Stomach smooth muscle (tissue), 2 donors: Measurements from ENCODE around the gene C2CD2.

ENCODE experiments used
- H3K27ac ChIP-seq: one replicate; pipeline ENCODE4 v1.7.0; 2013; ENCODE audit warnings: mild to moderate bottlenecking, low read length, inconsistent platforms
- H3K27me3 ChIP-seq, 2 donors: one replicate each; pipeline ENCODE4 v1.7.0; 2013; ENCODE audit warnings: low read length in 2 of 2; ENCODE audit not compliant: insufficient read depth in 2 of 2, control insufficient read depth in 1 of 2
- H3K36me3 ChIP-seq, 2 donors: one replicate each; pipeline ENCODE4 v1.7.0; 2013; ENCODE audit warnings: low read length in 2 of 2; ENCODE audit not compliant: control insufficient read depth in 2 of 2, insufficient read depth in 2 of 2
- H3K4me1 ChIP-seq: one replicate; pipeline ENCODE4 v1.7.0; 2013; ENCODE audit warnings: low read length; ENCODE audit not compliant: control insufficient read depth, insufficient read depth
- H3K4me3 ChIP-seq, 2 donors: one replicate each; pipeline ENCODE4 v1.7.0; 2013; ENCODE audit warnings: low read length in 2 of 2
- H3K9ac ChIP-seq, 2 donors: one replicate each; pipeline ENCODE4 v1.7.0; 2013; ENCODE audit warnings: low read length in 2 of 2, mild to moderate bottlenecking in 1 of 2
- H3K9me3 ChIP-seq, 2 donors: one replicate each; pipeline ENCODE4 v1.7.0; 2013; ENCODE audit warnings: low read length in 2 of 2; ENCODE audit not compliant: control insufficient read depth in 2 of 2
- donor health status: healthy.
- donor health status: Pancreatic carcinoma.

C2CD2 gene

DNA sequence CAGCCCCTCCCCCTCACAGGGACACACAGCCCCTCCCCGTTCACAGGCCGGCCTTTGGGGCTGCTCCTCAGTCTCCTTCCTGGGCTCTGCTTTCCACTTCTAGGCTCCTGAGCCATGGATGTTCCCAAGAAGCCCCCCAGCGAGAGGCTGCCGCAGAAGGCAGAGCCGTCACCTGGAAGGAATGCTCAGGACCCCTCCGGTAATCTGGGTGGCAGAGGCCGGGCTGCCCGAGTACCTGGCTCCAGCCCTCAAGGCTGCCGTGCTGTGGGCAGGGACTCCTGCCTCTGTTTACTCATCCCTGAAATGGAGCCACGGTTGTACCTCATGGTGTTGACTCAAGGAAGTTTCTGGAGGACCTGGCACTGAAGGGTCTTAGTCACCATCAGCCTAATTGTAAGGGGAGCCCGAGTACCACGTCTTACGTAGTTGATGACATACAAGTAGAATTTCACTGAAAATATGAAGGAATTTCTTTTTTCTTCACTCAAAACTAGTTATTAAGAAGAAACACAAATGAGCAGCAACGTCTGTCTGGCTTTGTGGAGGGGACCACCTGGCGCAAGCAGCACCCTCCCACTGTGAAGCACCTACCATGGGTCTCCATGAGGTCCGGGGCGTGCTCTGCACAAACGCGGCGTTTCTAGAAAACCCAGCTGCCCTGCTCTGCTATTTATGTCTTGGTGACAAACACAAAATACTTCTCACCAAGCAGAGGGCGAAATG lies 108.3 kb downstream of the C2CD2 start:
- Histone ChIP-seq H3K9ac (no peak overlapping the region), H3K27ac (no peak overlapping the region), H3K9me3 (peaks cover 0 to 2% of the 10 kb centered on the region in 2 donors), H3K4me1 (no peaks in the 10 kb centered on the region), H3K4me3 (no peak overlapping the region), H3K27me3 (no peaks in the 10 kb centered on the region), H3K36me3 (peaks cover 0 to 9% of the 10 kb centered on the region in 2 donors)

DNA sequence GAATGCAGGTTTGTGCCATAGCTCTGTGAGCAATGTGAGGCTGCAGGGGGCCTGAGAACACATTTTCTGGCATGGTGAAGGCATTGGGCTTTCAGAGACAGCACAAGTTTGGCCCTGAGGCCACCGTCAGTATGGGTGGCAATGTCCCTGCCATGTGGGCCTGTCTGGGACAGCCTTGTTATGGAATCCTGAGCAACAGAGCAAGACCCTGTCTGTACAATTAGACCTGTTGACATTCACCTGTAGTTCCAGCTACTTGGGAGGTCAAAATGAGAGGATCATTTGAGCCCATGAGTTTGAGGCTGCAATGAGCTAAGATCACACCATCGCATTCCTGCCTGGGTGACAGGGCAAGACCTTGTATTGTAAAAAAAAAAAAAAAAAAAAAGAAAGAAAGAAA lies 110.2 kb downstream of the C2CD2 start:
- Histone ChIP-seq H3K4me1 (no peaks in the 10 kb centered on the region), H3K9ac (no peak overlapping the region), H3K36me3 (peaks cover 5 to 9% of the 10 kb centered on the region in 2 donors), H3K9me3 (peaks cover 0 to 2% of the 10 kb centered on the region in 2 donors), H3K27me3 (no peaks in the 10 kb centered on the region), H3K4me3 (no peak overlapping the region), H3K27ac (no peak overlapping the region)

DNA sequence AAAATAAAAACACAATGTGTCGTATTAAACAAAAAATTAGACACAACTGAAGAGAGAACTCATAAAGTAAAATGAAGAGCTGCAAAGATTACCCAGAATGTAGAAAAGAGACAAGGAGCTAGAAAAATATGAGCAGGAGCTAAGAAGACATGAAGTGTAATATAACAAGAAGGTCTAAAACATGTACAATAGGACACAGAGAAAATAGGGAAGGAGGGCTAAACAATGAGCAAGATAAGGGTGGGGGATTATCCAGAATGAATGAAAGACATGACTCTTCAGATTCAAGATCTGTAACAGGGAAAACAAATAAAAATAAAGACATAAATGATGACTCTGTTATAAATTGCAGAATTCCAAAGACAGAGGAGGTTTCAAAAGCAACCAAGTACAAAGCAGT lies 112.9 kb downstream of the C2CD2 start:
- peaks cover 11 to 17% of the 10 kb centered on the region in 2 donors for H3K36me3 ChIP-seq
- H3K4me1 ChIP-seq, result no peaks in the 10 kb centered on the region
- H3K9ac ChIP-seq, result no peak overlapping the region

DNA sequence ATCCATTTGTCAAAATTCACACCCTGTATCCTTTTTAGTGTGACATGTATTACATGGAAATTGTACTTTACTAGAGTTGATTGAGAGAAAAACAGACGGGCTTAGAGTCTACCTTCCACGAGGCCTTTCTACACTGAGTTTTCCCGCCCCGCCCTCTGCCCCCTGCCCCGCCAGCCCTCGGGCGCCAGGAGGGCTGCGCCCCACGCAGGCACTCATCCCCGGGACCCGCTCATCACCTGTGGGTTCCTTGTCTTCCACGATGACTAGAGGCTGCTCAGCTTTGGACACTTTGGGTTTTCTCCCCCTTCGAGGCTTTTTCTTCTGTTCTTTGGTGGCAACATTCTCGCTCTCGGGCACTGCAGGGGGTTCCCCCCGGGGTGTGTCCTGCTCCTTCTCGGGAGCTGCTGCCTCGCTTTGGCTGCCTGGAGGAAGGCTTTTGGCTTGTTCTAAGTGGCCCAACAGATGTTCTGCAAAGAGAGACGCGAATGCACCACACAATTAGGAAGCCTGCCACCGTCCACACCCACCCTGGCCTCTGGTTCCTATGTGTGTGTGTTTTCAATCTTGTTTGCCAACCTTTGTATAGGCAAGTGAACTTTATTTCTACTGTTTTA lies 114.3 kb downstream of the C2CD2 start:
- no peaks in the 10 kb centered on the region for H3K4me1 ChIP-seq
- no peaks in the 10 kb centered on the region for H3K27me3 ChIP-seq
- H3K4me3 ChIP-seq, result no peak overlapping the region
- H3K9me3 ChIP-seq, result peaks cover 0 to 2% of the 10 kb centered on the region in 2 donors
- no peak overlapping the region for H3K27ac ChIP-seq
- H3K36me3 ChIP-seq, result peaks cover 16 to 17% of the 10 kb centered on the region in 2 donors
- no peak overlapping the region for H3K9ac ChIP-seq

More for the DNA sequence above, 112.9 kb downstream of the C2CD2 start:
- no peak overlapping the region for H3K27ac ChIP-seq
- peaks cover 0 to 2% of the 10 kb centered on the region in 2 donors for H3K9me3 ChIP-seq
- H3K27me3 ChIP-seq, result no peaks in the 10 kb centered on the region
- no peak overlapping the region for H3K4me3 ChIP-seq

DNA sequence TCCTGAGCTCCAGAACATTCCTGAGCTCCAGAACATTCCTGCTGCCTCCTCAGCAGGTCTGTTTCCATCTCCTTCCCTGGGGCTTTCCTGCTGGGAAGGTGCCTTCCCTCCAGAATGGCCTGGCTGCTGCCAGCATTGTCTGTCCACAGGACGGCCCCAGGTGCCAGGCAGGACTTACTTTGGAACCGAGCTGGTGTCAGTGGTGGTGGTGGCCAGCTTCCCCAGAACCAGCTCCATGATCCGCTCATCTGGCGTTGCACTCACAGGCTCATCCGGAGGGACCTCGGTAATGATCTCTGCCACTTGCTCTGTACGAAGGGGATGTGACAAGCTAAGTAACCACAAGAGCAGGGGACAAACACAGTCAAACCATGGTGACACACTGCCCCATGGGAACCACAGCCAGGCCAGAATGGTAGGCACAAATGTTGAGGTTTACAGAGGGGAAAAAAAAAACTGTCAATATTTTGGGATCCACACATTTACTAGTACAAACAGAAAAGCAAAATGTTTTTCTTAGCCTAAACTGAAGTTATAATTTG lies 116.0 kb downstream of the C2CD2 start:
- H3K36me3 ChIP-seq, result peaks cover 17 to 19% of the 10 kb centered on the region in 2 donors
- peaks cover 0 to 2% of the 10 kb centered on the region in 2 donors for H3K9me3 ChIP-seq
- H3K9ac ChIP-seq, result no peak overlapping the region
- no peak overlapping the region for H3K27ac ChIP-seq
- H3K4me3 ChIP-seq, result no peak overlapping the region
- no peaks in the 10 kb centered on the region for H3K27me3 ChIP-seq
- no peaks in the 10 kb centered on the region for H3K4me1 ChIP-seq

DNA sequence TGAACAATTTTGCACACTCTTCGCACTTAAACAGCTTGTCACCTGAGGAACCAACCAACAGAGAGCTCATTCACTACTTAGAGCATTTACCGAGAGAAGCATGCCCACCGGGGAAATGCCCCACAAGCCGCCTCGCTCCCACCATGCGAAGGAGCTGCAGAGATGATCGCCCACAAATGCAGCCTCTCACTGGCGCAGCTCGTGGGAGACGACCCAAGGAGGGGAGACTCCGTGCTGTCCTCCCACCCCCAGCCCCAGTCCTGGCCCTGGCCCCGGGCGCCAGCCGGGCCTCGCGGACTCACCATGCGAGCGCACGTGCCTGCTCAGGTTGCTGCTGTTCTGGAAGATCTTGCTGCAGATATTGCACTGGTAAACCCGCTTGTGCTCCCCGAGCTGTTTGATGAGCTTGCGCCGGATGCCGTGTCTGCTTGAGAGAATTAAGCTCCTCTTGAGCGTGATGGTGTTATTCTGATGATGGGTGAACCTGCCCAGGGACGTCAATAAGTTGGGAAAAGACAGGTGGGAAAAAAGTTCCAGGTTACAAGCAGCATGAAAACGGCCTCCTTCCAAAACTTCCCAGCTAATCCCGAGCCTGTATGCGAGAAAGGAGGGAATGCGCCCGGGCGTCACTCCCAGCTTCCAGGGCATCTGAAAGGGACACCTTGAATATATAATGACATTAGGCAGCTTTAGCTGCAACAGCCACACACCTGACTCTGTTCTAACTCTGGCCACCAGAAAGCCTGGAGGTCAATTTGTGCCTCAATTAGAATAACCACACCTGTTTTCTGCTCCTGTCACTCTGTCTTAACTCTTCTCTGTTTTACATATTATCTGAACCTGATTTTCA lies 117.4 kb downstream of the C2CD2 start:
- Histone ChIP-seq H3K9ac (no peak overlapping the region), H3K4me1 (no peaks in the 10 kb centered on the region), H3K27me3 (no peaks in the 10 kb centered on the region), H3K27ac (no peak overlapping the region), H3K4me3 (no peak overlapping the region), H3K36me3 (peaks cover 17 to 19% of the 10 kb centered on the region in 2 donors), H3K9me3 (peaks cover 0 to 2% of the 10 kb centered on the region in 2 donors)

DNA sequence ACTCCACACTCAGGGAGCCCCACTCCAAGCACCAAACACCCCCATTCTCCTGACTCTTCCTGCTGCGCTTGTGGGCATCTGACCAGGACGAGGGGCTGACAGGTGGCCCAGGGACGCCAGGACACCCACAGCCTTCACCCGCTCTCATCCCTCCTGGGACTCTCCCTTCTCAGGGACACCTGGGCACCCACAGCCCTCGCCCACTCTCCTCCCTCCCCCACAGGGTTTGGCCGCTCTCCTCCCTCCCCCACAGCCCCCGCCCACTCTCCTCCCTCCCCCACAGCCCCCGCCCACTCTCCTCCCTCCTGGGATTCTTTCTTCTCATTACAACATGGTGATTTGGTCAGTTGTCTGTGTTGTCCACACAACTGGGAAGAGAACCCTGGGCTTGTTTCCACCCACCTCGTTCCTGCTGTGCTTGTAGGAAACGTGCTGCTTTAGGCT lies 118.1 kb downstream of the C2CD2 start:
- Histone ChIP-seq H3K4me1 (no peaks in the 10 kb centered on the region), H3K36me3 (peaks cover 17 to 19% of the 10 kb centered on the region in 2 donors)

More for the DNA sequence above, 118.1 kb downstream of the C2CD2 start:
- no peaks in the 10 kb centered on the region for H3K27me3 ChIP-seq
- H3K9me3 ChIP-seq, result no peaks in the 10 kb centered on the region
- H3K27ac ChIP-seq, result no peak overlapping the region
- H3K9ac ChIP-seq, result no peak overlapping the region
- no peak overlapping the region for H3K4me3 ChIP-seq
